Gastrocnemius medialis (tissue), 4 donors: ENCODE data around the gene NTNG2.

Experiments used
- CTCF ChIP-seq, 5 experiments: fragments of 450-650 bp in 3 of 5; fragments of 200-600 bp in 2 of 5; sonication (generic) in 2 of 5; IDR thresholded peaks in 4 of 5; conservative IDR thresholded peaks in 1 of 5; 1 replicate in 4 of 5; 2 replicates in 1 of 5; pipeline ENCODE4 v1.5.1; 2016 to 2019; ENCODE audit warnings: antibody characterized with exemption in 5 of 5, mild to moderate bottlenecking in 3 of 5, moderate library complexity in 3 of 5
- POLR2A ChIP-seq, 2 donors: fragments of 450-650 bp; IDR thresholded peaks; one replicate each; pipeline ENCODE4 v1.6.1; 2017; ENCODE audit warnings: antibody characterized with exemption in 2 of 2, mild to moderate bottlenecking in 2 of 2, moderate library complexity in 2 of 2

DNA sequence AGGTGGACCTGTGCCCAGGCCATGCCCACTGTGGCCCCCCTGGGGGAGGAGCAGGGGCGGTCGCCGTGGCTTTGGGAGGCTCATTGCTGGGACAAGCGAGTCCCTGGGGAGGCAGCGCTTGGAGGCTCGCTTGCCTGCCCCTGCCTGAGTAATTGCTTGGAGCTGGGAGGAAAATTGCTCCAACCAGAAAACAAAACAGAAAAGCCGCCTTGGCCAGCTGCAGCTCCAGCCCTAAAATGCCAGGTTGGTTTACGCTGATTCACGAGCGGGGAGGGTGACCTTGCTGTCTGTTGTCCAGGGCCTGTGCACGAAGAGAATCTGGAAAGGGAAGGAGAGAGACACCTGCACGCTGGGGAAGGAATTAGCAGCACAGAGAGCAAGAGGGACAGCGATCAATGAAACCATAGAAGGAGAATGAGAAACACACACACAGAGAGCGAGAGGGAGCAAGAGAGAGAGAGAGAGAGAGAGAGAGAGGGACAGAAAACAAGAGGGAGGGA lies 25.3 kb downstream of the NTNG2 start:
- TF ChIP-seq POLR2A (IDR thresholded peaks at IDR 0.05): no peak
- TF ChIP-seq CTCF (IDR thresholded peaks at IDR 0.05 in 4 of 5, conservative IDR thresholded peaks at IDR 0.05 in 1 of 5): no peak
